ENCODE measurements around the gene SLC12A3.

GRCh38 chr16:56860226-56861020, 4.6 kb upstream of the SLC12A3 start:
- no peak for TF ChIP-seq CTCF (IDR thresholded peaks at IDR 0.05)
- no peak for TF ChIP-seq EP300 (IDR thresholded peaks at IDR 0.05)
- TF ChIP-seq POLR2A (IDR thresholded peaks at IDR 0.05): no peak
- no peak for TF ChIP-seq POLR2AphosphoS5 (IDR thresholded peaks at IDR 0.05)
